Subcutaneous abdominal adipose tissue (tissue), 5 donors: ENCODE measurements around the gene CARMIL1.

ENCODE experiments used
- H3K27ac ChIP-seq: one replicate; pipeline ENCODE4 v1.7.0; 2013; ENCODE audit warnings: low read depth, mild to moderate bottlenecking, inconsistent platforms, low read length, moderate library complexity
- H3K27me3 ChIP-seq, 5 donors: one replicate each; pipeline ENCODE4 v1.7.0; 2013; ENCODE audit warnings: low read length in 5 of 5, inconsistent platforms in 1 of 5; ENCODE audit not compliant: control insufficient read depth in 5 of 5, insufficient read depth in 4 of 5
- H3K36me3 ChIP-seq, 5 donors: one replicate each; pipeline ENCODE4 v1.7.0; 2013; ENCODE audit warnings: low read length in 5 of 5; ENCODE audit not compliant: control insufficient read depth in 5 of 5, insufficient read depth in 5 of 5
- H3K4me1 ChIP-seq, 5 donors: one replicate each; pipeline ENCODE4 v1.7.0; 2013; ENCODE audit warnings: low read length in 5 of 5, mild to moderate bottlenecking in 3 of 5, moderate library complexity in 1 of 5; ENCODE audit not compliant: control insufficient read depth in 5 of 5, insufficient read depth in 5 of 5
- H3K4me3 ChIP-seq, 5 donors: one replicate each; pipeline ENCODE4 v1.7.0; 2013; ENCODE audit warnings: low read length in 5 of 5, low read depth in 1 of 5
- H3K9ac ChIP-seq, 5 donors: one replicate each; pipeline ENCODE4 v1.7.0; 2013; ENCODE audit warnings: low read length in 5 of 5, mild to moderate bottlenecking in 4 of 5, moderate library complexity in 3 of 5
- H3K9me3 ChIP-seq, 5 donors: one replicate each; pipeline ENCODE4 v1.7.0; 2013; ENCODE audit warnings: low read length in 5 of 5; ENCODE audit not compliant: control insufficient read depth in 5 of 5
- donor health status: healthy.
- donor health status: healthy.
- donor health status: healthy.
- donor health status: healthy.
- donor health status: healthy.

CARMIL1 gene

DNA sequence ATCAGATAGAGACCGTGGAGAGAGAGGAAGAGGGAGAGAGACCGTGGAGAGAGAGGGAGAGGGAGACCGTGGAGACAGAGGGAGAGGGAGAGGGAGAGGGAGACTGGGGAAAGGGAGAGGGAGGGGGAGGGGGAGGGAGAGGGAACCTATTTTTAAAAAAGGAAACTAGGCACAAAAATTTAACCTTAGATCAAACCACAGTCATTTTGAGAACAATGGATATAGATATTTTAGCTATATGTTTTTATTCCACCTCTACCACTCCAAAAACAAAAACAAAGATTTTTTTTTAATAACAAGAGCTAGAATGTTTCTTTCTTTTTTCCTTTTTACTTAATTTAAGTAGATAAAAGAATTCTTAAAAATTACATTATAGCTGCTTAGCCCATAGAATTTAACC is 307.8 kb downstream of the CARMIL1 start:
- Histone ChIP-seq H3K36me3 (no peaks in the 10 kb centered on the region), H3K27ac (no peak overlapping the region), H3K9me3 (no peaks in the 10 kb centered on the region), H3K4me1 (no peaks in the 10 kb centered on the region), H3K4me3 (no peak overlapping the region), H3K27me3 (no peaks in the 10 kb centered on the region), H3K9ac (no peak overlapping the region)

DNA sequence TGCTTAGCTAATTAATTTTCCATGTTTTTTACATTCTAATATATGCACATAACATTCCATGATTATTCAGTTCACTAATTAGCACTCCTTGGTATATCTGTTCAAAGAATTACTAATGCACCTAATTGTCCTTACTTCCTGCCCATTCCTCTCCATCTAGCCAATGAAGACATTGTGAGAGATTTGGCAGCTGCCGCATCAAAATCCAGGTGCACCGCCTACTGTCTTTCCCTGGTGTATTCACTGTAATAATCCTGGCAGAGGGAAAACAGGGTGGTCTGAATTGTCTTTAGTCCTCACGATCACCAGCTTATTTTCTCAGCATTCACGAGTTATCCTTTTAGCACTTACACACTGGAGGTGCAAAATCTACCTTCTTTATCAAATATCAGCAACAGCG is 311.8 kb downstream of the CARMIL1 start:
- Histone ChIP-seq H3K4me1 (no peaks in the 10 kb centered on the region), H3K36me3 (peaks cover 0 to 8% (median 3%) of the 10 kb centered on the region in 5 donors), H3K9ac (no peak overlapping the region), H3K27me3 (no peaks in the 10 kb centered on the region), H3K27ac (no peak overlapping the region), H3K9me3 (no peaks in the 10 kb centered on the region), H3K4me3 (no peak overlapping the region)

DNA sequence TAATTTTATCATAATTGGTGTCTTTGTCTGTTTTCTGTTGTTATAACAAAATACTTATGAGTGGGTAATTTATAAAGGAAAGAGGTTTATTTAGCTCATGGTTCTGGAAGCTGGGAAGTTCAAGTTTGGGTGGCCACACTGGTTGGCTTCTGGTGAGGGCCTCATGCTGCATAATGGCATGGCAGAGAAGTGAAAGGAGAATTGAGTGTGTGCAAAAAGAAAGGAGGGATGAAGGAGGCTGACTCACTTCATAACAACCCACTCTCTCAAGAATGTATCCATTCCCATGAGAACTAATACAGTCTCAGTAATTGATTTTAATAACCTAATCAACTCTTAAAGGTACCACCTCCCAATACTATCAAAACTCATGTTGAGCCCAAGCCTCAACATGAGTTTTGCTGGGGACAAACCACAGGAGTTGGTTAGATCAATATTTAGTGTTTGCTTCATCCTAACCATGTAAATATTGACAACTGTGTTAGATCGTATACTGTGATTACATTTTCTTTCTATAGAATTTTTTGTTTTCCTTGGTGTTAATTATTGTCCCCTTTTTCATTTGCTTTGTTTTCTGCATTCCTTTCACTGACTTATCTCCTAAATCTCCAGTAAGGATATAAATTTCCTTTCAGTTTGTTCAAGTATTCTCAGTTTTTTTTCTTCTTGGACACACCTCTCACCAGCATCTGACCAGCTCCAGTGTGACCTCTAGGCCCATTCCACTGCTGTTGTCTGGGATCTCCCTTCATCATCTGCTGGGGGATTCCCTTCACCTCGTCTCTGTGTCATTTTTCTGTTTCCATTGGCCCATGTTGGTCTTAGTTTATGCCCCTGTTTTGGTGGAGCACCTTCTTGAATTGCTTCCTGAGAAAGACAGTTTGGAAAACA is 318.0 kb downstream of the CARMIL1 start:
- H3K27me3 ChIP-seq, result no peaks in the 10 kb centered on the region
- H3K27ac ChIP-seq, result no peak overlapping the region
- H3K4me1 ChIP-seq, result no peaks in the 10 kb centered on the region
- H3K36me3 ChIP-seq, result peaks cover 0 to 8% (median 3%) of the 10 kb centered on the region in 5 donors
- no peaks in the 10 kb centered on the region for H3K9me3 ChIP-seq
- H3K9ac ChIP-seq, result no peak overlapping the region
- no peak overlapping the region for H3K4me3 ChIP-seq

DNA sequence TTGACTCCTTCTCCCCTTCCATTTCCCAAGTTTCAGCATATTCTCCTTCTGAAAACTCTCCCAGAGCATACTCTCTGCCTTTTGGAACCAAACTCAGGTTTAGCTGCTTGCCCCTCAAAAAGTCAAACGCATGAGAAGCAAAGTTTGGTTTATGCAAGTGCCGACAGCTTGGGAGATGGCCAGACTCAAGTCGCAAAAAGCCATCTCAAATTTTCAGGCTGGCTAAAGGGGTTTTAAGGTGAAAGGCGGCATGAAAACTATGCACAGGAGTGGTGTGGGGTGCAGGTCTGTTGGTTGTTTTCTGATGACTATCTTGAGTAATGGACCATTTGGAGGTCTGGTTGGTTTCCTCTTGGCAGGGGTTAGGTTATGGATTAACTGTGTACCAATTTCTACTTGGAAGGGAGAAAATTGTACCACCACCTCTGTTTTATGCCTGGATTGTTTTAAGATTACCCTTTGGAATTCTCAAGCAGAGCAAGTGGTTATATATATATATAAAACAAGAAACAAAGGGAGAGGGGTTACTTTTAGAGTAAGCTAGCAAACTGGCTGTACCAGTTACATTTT is 320.4 kb downstream of the CARMIL1 start:
- H3K36me3 ChIP-seq, result peaks cover 0 to 3% (median 2%) of the 10 kb centered on the region in 5 donors
- no peaks in the 10 kb centered on the region for H3K27me3 ChIP-seq
- H3K9ac ChIP-seq, result no peak overlapping the region
- H3K4me1 ChIP-seq, result no peaks in the 10 kb centered on the region
- H3K27ac ChIP-seq, result no peak overlapping the region
- H3K9me3 ChIP-seq, result no peaks in the 10 kb centered on the region
- H3K4me3 ChIP-seq, result no peak overlapping the region

DNA sequence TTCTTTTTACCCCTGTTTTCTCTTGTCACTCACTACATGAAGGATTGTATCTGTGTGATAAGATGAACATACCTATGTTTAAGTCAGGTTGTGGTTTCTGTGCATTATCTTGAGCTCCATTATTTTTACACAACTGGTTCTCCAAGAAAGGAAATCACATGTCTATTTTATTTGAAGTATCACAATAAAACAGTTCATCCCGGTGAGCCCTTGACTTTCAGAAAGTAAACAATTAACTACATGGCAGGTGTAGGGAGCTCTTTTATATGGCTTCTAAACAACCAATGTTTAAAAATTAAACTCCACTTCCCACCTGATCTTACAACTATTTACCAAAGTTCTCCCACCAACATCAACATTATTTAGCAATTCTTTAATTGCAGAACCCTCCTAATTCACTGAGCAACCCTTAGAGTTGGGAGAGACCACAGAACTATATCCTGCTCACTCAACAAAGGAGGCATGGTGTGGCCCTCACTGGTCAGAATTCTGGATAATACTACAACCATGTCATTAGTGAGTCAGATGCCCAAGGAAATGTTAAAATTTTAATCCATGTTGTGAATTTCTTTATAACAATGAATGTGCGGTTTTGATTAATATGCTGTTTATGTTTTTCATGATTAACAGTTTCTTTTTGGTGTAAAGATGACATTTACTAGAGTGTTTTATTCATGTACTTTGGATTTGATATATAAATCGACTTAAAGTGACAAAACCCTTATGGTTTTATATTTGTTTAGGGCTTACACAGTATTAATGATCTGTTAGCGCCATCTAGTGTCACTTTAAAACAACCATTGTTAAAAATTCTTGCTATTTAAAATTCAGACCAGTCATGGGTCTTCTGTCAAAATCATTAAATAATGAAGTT is 322.9 kb downstream of the CARMIL1 start:
- Histone ChIP-seq H3K4me3 (no peak overlapping the region), H3K27me3 (no peaks in the 10 kb centered on the region), H3K9ac (no peak overlapping the region), H3K36me3 (peaks cover 0 to 4% (median 3%) of the 10 kb centered on the region in 5 donors), H3K4me1 (no peaks in the 10 kb centered on the region), H3K9me3 (no peaks in the 10 kb centered on the region), H3K27ac (no peak overlapping the region)

DNA sequence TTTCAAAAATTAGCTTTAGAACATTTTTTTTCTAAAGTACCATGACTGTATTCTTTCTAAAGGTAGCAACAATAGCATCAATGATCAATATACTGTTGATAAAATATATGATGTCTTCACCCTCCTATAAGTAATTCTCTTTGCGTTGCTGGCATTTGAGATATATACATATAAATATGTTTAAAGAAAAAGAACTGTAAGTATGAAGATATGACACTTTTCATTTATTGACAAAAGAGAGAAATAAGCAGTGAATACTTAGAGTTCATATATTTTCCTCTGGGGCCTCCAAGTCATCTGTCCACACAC is 323.5 kb downstream of the CARMIL1 start:
- peaks cover 0 to 4% (median 3%) of the 10 kb centered on the region in 5 donors for H3K36me3 ChIP-seq

DNA sequence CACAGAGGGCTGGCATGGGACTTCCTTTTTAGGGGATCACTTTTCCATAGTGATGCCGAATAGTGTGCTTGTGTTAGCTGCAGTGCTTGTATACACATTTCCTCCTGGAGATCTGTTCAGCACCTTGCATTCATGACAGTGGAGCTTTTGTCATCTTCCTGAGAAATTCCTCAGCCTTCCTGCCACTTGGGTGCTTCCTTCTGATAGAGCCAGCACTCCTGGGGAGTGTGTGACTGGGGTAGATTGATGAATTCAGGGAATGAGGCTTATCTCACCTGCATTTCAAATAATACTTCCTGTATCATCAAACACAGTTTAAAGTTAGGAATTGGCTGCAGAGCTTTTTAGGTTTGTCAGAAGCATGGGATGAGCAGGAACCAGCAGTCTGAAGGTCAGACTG is 324.1 kb downstream of the CARMIL1 start:
- peaks cover 0 to 6% (median 0%) of the 10 kb centered on the region in 5 donors for H3K4me1 ChIP-seq
- no peaks in the 10 kb centered on the region for H3K9me3 ChIP-seq
- peaks cover 0 to 4% (median 3%) of the 10 kb centered on the region in 5 donors for H3K36me3 ChIP-seq
- H3K9ac ChIP-seq, result no peak overlapping the region
- H3K27me3 ChIP-seq, result no peaks in the 10 kb centered on the region
- no peak overlapping the region for H3K27ac ChIP-seq
- no peak overlapping the region for H3K4me3 ChIP-seq

More for the DNA sequence above, 323.5 kb downstream of the CARMIL1 start:
- Histone ChIP-seq H3K27ac (no peak overlapping the region), H3K4me1 (peaks cover 0 to 4% (median 0%) of the 10 kb centered on the region in 5 donors), H3K27me3 (no peaks in the 10 kb centered on the region), H3K9me3 (no peaks in the 10 kb centered on the region), H3K4me3 (no peak overlapping the region), H3K9ac (no peak overlapping the region)

DNA sequence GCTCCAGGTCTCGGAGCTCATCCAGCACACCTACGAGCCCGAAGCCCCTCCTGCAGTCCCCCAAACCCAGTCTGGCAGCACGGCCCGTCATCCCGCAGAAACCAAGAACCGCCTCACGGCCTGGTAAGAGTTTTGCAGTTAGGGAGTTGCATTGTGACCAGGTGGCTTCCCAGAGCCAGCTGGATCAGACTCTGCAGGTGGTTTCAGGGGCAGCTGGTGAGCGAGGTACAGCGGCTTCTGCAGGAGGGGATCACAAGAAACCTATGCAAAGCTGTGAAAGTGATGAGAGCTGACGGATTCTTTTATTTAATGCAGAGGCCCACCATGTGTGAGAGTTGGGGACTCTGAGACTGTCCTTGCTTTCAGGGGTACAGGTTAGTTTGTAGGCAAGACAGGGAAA is 327.0 kb downstream of the CARMIL1 start:
- peaks cover 0 to 3% (median 2%) of the 10 kb centered on the region in 5 donors for H3K36me3 ChIP-seq

DNA sequence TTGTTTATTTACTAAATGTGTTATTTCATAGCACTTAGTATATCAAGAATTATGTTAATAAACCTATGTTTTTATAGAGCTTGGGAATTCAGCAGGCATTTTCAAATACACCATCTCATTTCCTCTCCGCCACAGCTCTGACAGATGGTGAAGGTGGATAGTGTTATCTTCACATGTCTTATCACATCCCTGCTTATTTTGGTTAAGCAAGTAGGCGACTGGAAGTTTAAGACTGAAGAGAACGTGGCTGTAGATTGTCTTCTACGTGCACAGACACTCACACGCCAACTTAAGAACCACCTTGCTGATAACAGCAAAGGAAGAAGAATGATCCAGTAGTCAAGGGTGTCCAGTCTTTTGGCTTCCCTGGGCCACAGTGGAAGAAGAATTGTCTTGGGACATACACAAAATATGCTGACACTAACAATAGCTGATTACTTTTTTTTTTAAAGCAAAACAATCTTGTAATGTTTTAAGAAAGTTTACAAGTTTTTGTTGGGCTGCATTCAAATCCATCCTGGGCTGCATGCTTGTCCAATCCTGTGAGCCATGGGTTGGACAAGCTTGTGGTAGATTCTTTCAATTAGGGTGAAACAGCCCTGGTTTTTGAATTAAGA is 329.5 kb downstream of the CARMIL1 start:
- H3K9ac ChIP-seq, result no peak overlapping the region
- H3K4me1 ChIP-seq, result peaks cover 0 to 6% (median 0%) of the 10 kb centered on the region in 5 donors
- no peak overlapping the region for H3K27ac ChIP-seq
- no peaks in the 10 kb centered on the region for H3K27me3 ChIP-seq
- H3K36me3 ChIP-seq, result peaks cover 0 to 3% (median 2%) of the 10 kb centered on the region in 5 donors
- H3K4me3 ChIP-seq, result no peak overlapping the region
- no peaks in the 10 kb centered on the region for H3K9me3 ChIP-seq

More for the DNA sequence above, 327.0 kb downstream of the CARMIL1 start:
- H3K27me3 ChIP-seq, result no peaks in the 10 kb centered on the region
- peaks cover 0 to 6% (median 0%) of the 10 kb centered on the region in 5 donors for H3K4me1 ChIP-seq
- H3K4me3 ChIP-seq, result no peak overlapping the region
- no peaks in the 10 kb centered on the region for H3K9me3 ChIP-seq
- no peak overlapping the region for H3K9ac ChIP-seq
- no peak overlapping the region for H3K27ac ChIP-seq
